Measurements from ENCODE around the gene SH2D5.

The SH2D5 gene

DNA sequence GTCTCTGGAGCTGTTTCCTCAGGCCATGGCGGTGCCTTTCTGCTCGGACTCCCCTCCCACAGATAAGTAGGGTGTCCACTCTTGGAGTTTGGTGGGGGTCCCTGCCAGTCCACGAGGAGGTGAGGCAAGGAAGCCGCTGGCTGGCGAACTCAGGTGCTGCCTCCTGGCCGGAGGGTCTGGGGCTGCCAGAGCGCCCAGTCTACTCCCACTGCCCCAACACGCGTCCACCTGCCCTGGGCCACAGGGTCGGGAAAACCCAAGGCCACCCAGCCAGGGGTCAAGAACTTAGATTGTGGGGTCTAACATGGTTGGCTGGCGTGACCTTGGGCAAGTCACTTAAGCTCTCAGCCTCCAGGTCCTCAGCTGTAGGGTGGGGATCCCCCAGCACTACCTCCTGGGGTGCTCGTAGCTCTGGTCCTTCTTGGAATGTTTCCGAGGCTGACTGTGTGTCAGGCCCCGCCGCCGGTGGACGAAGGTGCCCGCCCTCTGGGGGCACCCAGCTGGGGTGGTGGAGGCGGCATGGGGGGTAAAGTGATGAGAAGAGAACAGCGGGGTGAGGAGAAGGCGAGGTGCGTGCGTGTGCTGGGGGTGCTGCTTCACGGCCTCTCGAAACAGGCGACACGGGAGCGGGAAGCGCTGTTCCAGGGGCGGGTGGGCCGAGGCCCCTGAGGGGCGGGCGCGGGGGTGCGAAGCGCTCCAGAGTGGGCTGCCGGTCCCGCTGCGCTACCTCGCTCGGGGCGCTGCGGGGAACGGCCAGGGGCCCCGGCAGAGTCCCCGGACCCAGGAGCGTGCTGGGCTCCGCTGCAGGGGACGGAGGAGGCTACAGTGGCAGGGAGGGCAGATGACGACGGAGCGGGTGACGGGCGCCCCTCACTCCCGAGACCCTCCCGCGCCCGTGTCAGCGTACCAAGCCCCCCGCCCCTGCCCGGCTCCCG lies 1.2 kb downstream of the SH2D5 start:
- Histone ChIP-seq H3K4me2 (ENCODE audit: insufficient read depth, low read length) (peak overlapping the region; percentile 44), H3K27ac (ENCODE audit: low read length) (no peak overlapping the region), H3K36me3 (ENCODE audit: insufficient read depth, low read length) (no peaks in the 10 kb centered on the region), H2AFZ (ENCODE audit: low read depth, low read length) (no peak overlapping the region), H3K27me3 (ENCODE audit: insufficient read depth, low read length, poor library complexity) (peaks cover 12% of the 10 kb centered on the region), H3K9ac (ENCODE audit: low read depth, low read length) (no peak overlapping the region), H3K4me1 (ENCODE audit: insufficient read depth, low read length) (no peaks in the 10 kb centered on the region), H4K20me1 (ENCODE audit: insufficient read depth, low read length) (peaks cover 9% of the 10 kb centered on the region; the same call in 1 of the 2 replicates), H3K79me2 (ENCODE audit: insufficient read depth, low read length) (no peaks in the 10 kb centered on the region), H3K9me3 (ENCODE audit: insufficient read depth, low read length, severe bottlenecking) (no peaks in the 10 kb centered on the region), H3K4me3 (ENCODE audit: low read depth in 1 of 2, low read length in 2 of 2) (no peak overlapping the region)
- TF ChIP-seq EZH2 (IDR thresholded peaks at IDR 0.05; ENCODE audit: borderline replicate concordance, low read depth, low read length, severe bottlenecking): no peak
- TF ChIP-seq, protein P1, sequence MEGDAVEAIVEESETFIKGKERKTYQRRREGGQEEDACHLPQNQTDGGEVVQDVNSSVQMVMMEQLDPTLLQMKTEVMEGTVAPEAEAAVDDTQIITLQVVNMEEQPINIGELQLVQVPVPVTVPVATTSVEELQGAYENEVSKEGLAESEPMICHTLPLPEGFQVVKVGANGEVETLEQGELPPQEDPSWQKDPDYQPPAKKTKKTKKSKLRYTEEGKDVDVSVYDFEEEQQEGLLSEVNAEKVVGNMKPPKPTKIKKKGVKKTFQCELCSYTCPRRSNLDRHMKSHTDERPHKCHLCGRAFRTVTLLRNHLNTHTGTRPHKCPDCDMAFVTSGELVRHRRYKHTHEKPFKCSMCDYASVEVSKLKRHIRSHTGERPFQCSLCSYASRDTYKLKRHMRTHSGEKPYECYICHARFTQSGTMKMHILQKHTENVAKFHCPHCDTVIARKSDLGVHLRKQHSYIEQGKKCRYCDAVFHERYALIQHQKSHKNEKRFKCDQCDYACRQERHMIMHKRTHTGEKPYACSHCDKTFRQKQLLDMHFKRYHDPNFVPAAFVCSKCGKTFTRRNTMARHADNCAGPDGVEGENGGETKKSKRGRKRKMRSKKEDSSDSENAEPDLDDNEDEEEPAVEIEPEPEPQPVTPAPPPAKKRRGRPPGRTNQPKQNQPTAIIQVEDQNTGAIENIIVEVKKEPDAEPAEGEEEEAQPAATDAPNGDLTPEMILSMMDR (IDR thresholded peaks at IDR 0.05; ENCODE audit: borderline replicate concordance, extremely low read depth, low read length, poor library complexity, severe bottlenecking): no peak
- no peak for DNase-seq
- ATAC-seq (ENCODE audit: insufficient read depth, low read depth): no peak

DNA sequence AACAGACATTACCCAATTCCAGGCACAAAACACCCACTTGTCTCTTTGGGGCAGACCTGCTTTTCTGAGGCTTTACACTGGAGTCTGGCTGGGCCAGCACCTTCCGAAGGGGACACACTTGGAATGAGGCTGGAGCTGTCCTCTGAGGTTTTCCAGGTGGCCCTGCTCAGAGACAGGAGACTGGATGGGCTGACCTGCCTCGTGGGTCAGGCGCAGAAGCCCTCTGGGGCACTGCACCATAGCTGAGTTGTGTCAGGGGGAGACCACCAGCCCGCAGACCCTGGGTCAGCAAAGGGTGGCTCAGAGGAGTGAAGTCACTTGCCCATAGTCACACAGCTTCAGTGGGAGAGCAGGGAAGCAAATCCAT lies 1.8 kb downstream of the SH2D5 start:
- Histone ChIP-seq H3K27ac (ENCODE audit: low read length) (no peak overlapping the region), H3K4me1 (ENCODE audit: insufficient read depth, low read length) (no peaks in the 10 kb centered on the region), H3K4me3 (ENCODE audit: low read depth in 1 of 2, low read length in 2 of 2) (no peak overlapping the region), H3K9me3 (ENCODE audit: insufficient read depth, low read length, severe bottlenecking) (no peaks in the 10 kb centered on the region), H2AFZ (ENCODE audit: low read depth, low read length) (no peak overlapping the region), H3K79me2 (ENCODE audit: insufficient read depth, low read length) (no peaks in the 10 kb centered on the region), H3K27me3 (ENCODE audit: insufficient read depth, low read length, poor library complexity) (peaks cover 12% of the 10 kb centered on the region), H3K4me2 (ENCODE audit: insufficient read depth, low read length) (no peak overlapping the region), H3K36me3 (ENCODE audit: insufficient read depth, low read length) (no peaks in the 10 kb centered on the region), H4K20me1 (ENCODE audit: insufficient read depth, low read length) (peaks cover 6% of the 10 kb centered on the region; the same call in 1 of the 2 replicates), H3K9ac (ENCODE audit: low read depth, low read length) (no peak overlapping the region)
- ATAC-seq (ENCODE audit: insufficient read depth, low read depth): no peak
- DNase-seq: no peak
- no peak for TF ChIP-seq EZH2 (IDR thresholded peaks at IDR 0.05; ENCODE audit: borderline replicate concordance, low read depth, low read length, severe bottlenecking)
- TF ChIP-seq, protein P1 (IDR thresholded peaks at IDR 0.05; ENCODE audit: borderline replicate concordance, extremely low read depth, low read length, poor library complexity, severe bottlenecking): no peak

DNA sequence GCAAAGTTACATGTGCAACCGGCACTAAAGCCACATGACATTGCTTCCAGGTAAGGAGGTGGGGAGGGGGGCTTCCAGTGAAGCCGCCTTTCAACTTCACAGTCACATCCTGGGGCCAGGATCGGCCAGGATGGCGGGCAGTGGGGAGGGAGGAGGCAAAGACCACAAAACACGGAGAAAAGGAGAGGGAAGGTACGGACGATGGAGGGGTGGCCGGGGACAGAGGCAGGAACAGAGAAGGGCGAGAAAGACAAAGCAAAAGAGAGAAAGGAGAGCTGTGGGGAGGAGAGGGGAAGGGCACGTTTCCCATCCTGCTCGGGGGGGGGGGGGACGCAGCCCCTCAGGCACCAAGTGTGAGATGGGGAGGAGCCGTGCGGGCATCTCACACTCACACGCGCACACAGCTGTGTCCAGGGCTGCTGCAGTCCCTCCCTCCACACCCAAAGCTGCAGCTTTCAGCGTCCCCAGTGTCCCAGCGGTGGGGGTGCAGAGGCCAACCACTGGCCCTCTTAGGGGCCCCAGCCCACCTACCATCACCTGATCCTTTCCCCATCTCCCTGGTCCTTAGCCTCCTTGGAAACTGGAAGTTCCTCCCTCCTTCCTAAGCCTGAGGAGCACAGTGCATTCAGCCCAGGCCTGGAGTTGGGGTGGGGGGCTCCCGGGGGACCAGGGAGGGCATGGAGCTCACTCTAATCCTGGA lies 2.4 kb downstream of the SH2D5 start:
- DNase-seq: no peak
- Histone ChIP-seq H3K36me3 (ENCODE audit: insufficient read depth, low read length) (no peaks in the 10 kb centered on the region), H3K9me3 (ENCODE audit: insufficient read depth, low read length, severe bottlenecking) (no peaks in the 10 kb centered on the region), H4K20me1 (ENCODE audit: insufficient read depth, low read length) (peaks cover 6% of the 10 kb centered on the region; the same call in 1 of the 2 replicates), H3K4me2 (ENCODE audit: insufficient read depth, low read length) (no peak overlapping the region), H3K79me2 (ENCODE audit: insufficient read depth, low read length) (no peaks in the 10 kb centered on the region), H3K4me3 (ENCODE audit: low read depth in 1 of 2, low read length in 2 of 2) (no peak overlapping the region), H2AFZ (ENCODE audit: low read depth, low read length) (no peak overlapping the region), H3K27ac (ENCODE audit: low read length) (no peak overlapping the region), H3K4me1 (ENCODE audit: insufficient read depth, low read length) (no peaks in the 10 kb centered on the region), H3K9ac (ENCODE audit: low read depth, low read length) (no peak overlapping the region), H3K27me3 (ENCODE audit: insufficient read depth, low read length, poor library complexity) (peaks cover 12% of the 10 kb centered on the region)
- TF ChIP-seq EZH2 (IDR thresholded peaks at IDR 0.05; ENCODE audit: borderline replicate concordance, low read depth, low read length, severe bottlenecking): no peak
- TF ChIP-seq, protein P1 (IDR thresholded peaks at IDR 0.05; ENCODE audit: borderline replicate concordance, extremely low read depth, low read length, poor library complexity, severe bottlenecking): no peak
- no peak for ATAC-seq (ENCODE audit: insufficient read depth, low read depth)
